Breast epithelium (tissue), 3 donors: ENCODE results near the gene ZC2HC1C.

ENCODE experiments used
- CTCF ChIP-seq, 3 donors: fragments of 450-650 bp; IDR thresholded peaks; one replicate each; pipeline ENCODE4 v1.5.1; 2016 to 2017; ENCODE audit warnings: antibody characterized with exemption in 3 of 3, mild to moderate bottlenecking in 3 of 3, moderate library complexity in 3 of 3
- POLR2A ChIP-seq: fragments of 450-650 bp; IDR thresholded peaks from one replicate; pipeline ENCODE4 v1.6.1; 2016; ENCODE audit warnings: antibody characterized with exemption, mild to moderate bottlenecking, moderate library complexity
- POLR2AphosphoS5 ChIP-seq, 3 donors: sonication (generic); formaldehyde crosslinking; IDR thresholded peaks; one replicate each; pipeline ENCODE4 v1.6.1; 2017; ENCODE audit warnings: antibody characterized with exemption in 3 of 3

- no peak for TF ChIP-seq CTCF (IDR thresholded peaks at IDR 0.05)
- TF ChIP-seq POLR2AphosphoS5 (IDR thresholded peaks at IDR 0.05): no peak
- TF ChIP-seq POLR2A: no peak
Measured at GRCh38 chr14:75044322-75044721, 25.1 kb upstream of the ZC2HC1C start.
